OCI-LY1 (cell line): ENCODE data around the gene FAM162B.

Experiments used
- CTCF ChIP-seq: fragments of 200-600 bp; sonication (generic), shearing (Covaris generic); IDR thresholded peaks from 2 replicates; pipeline ENCODE4 v1.5.1; 2017; ENCODE audit warnings: mild to moderate bottlenecking, antibody characterized with exemption, low read length, moderate library complexity, mixed read lengths
- EZH2 ChIP-seq: fragments of 200-600 bp; sonication (generic), shearing (Covaris generic); IDR thresholded peaks from 2 replicates; pipeline ENCODE4 v1.8.0; 2017; ENCODE audit warnings: borderline replicate concordance, mixed run types, mild to moderate bottlenecking, antibody characterized with exemption, low read length, moderate library complexity, mixed read lengths

- no peak for TF ChIP-seq CTCF
- TF ChIP-seq EZH2 = no peak
Measured at GRCh38 chr6:116783852-116784251, 18.3 kb upstream of the FAM162B start.
